Measurements from ENCODE around the gene ZC2HC1C. TPM values are rescaled to one million over a fixed set of nuclear protein-coding genes. Genes with fewer than 3 reads are reported as not detected.

The ZC2HC1C gene
- total and polyA plus RNA-seq, 2 of the 13 experiments (the other 11 are each of a cell fraction or from before 2014, with no cell fraction given): 3.3 to 3.5 TPM

GRCh38 chr14:75126679-75127473 lies 57.4 kb downstream of the ZC2HC1C start, which contains the start of gene NEK9 (continued):
- TF ChIP-seq NR0B2 (CRISPR knock-in tag; IDR thresholded peaks at IDR 0.05) (no peak), ZNF564 (CRISPR knock-in tag; IDR thresholded peaks at IDR 0.05) (peak; percentile 93), ZNF282 (IDR thresholded peaks at IDR 0.05; ENCODE audit: partially characterized antibody) (no peak), HOXA3 (CRISPR knock-in tag; IDR thresholded peaks at IDR 0.05) (peak; percentile 88), PITX1 (CRISPR knock-in tag; IDR thresholded peaks at IDR 0.05) (peak; percentile 66; the same call in 1 of the 2 replicates), MYPOP (CRISPR knock-in tag; IDR thresholded peaks at IDR 0.05) (peak; percentile 33; the same call in 1 of the 2 replicates), SSRP1 (CRISPR knock-in tag; IDR thresholded peaks at IDR 0.05) (no peak), GABPB1 (CRISPR knock-in tag; IDR thresholded peaks at IDR 0.05) (peak; percentile 100), ARHGAP35 (CRISPR knock-in tag; IDR thresholded peaks at IDR 0.05; ENCODE audit: borderline replicate concordance) (peak; percentile 75), GZF1 (CRISPR knock-in tag; IDR thresholded peaks at IDR 0.05) (peak; percentile 78; the same call in 1 of the 2 replicates), ZNF431 (CRISPR knock-in tag; IDR thresholded peaks at IDR 0.05; ENCODE audit: borderline replicate concordance, low read depth) (peak; percentile 96; the same call in 1 of the 2 replicates), TFDP2 (CRISPR knock-in tag; IDR thresholded peaks at IDR 0.05) (peak; percentile 89), PAXIP1 (CRISPR knock-in tag; conservative IDR thresholded peaks at IDR 0.05) (peak; percentile 37; the same call in 1 of the 2 replicates), CBX1 (IDR thresholded peaks at IDR 0.05; ENCODE audit: low read depth) (no peak), ZNF256 (CRISPR knock-in tag; conservative IDR thresholded peaks at IDR 0.05) (no peak), ZNF850 (CRISPR knock-in tag; conservative IDR thresholded peaks at IDR 0.05) (no peak), NONO (IDR thresholded peaks at IDR 0.05) (no peak), NONO (CRISPR knock-in tag; conservative IDR thresholded peaks at IDR 0.05) (peak; percentile 89; the same call in 1 of the 2 replicates), LRRFIP1 (CRISPR knock-in tag; conservative IDR thresholded peaks at IDR 0.05) (no peak), ZMYM4 (CRISPR knock-in tag; IDR thresholded peaks at IDR 0.05) (peak; percentile 67)
